NCI-H187 treated with DMSO at 0.1 percent for 48 hours (cell line): ENCODE results near the gene SOCS3.
"Not testable (repeated sequence)": the region's sequence is repeated elsewhere in the genome, so short reads cannot be mapped to it uniquely, and the experiment has no call there.

Experiments
- DNase-seq: peaks from one replicate; lab custom pipeline; 2025; lab: John Stamatoyannopoulos, UW

Gene SOCS3

GRCh38 chr17:78348055-78348770 lies 11.7 kb downstream of the SOCS3 start:
- DNase-seq = no peak

GRCh38 chr17:78347453-78347852 lies 12.4 kb downstream of the SOCS3 start:
- DNase-seq = no peak

- no peak for DNase-seq
Measured at GRCh38 chr17:78346605-78347250, 13.1 kb downstream of the SOCS3 start.

- no peak for DNase-seq
Measured at GRCh38 chr17:78345791-78346494, 13.9 kb downstream of the SOCS3 start.

GRCh38 chr17:78345172-78345571 lies 14.7 kb downstream of the SOCS3 start:
- no peak for DNase-seq

- no peak for DNase-seq
Measured at GRCh38 chr17:78344666-78345065, 15.2 kb downstream of the SOCS3 start.

- no peak for DNase-seq
Measured at GRCh38 chr17:78343543-78344201, 16.2 kb downstream of the SOCS3 start.

- no peak for DNase-seq
Measured at GRCh38 chr17:78343187-78343542, 16.7 kb downstream of the SOCS3 start.

GRCh38 chr17:78342449-78343186 lies 17.3 kb downstream of the SOCS3 start:
- DNase-seq = no peak

- no peak for DNase-seq
Measured at GRCh38 chr17:78341559-78342448, 18.1 kb downstream of the SOCS3 start.

GRCh38 chr17:78340183-78340955 lies 19.5 kb downstream of the SOCS3 start:
- DNase-seq = no peak

- DNase-seq = no peak
Measured at GRCh38 chr17:78338486-78339259, 21.2 kb downstream of the SOCS3 start.

GRCh38 chr17:78337244-78338109 lies 22.4 kb downstream of the SOCS3 start:
- no peak for DNase-seq

- DNase-seq = no peak
Measured at GRCh38 chr17:78335209-78335608, 24.7 kb downstream of the SOCS3 start.

GRCh38 chr17:78332991-78333390 lies 26.9 kb downstream of the SOCS3 start:
- no peak for DNase-seq

- not testable (repeated sequence) for DNase-seq
Measured at GRCh38 chr17:78331355-78331754, 28.5 kb downstream of the SOCS3 start.

GRCh38 chr17:78330570-78331224 lies 29.2 kb downstream of the SOCS3 start:
- DNase-seq = no peak
